BJ (cell line): Measurements from ENCODE around the gene FSTL5. TPM values are rescaled to one million over a fixed set of nuclear protein-coding genes. Genes with fewer than 3 reads are reported as not detected.

Experiments
- CTCF ChIA-PET: fragments of 350-600 bp; formaldehyde crosslinking; extraction: SDS; loops from one replicate; lab custom pipeline; 2021; ENCODE audit warnings: antibody characterized with exemption, inconsistent platforms; lab: Yijun Ruan, JAX
- POLR2A ChIA-PET: fragments of 300-600 bp; sonication (Branson Sonifier 250); formaldehyde crosslinking; extraction: SDS; loops from one replicate; lab custom pipeline; 2021; ENCODE audit warnings: antibody characterized with exemption; lab: Charles Lee
- DNase-seq: peaks from one replicate; pipeline ENCODE4 v3.0.0-alpha.2; 2011; ENCODE audit warnings: low read depth
- H3K27me3 ChIP-seq: 2 replicates; pipeline ENCODE4 v1.6.0; 2011; ENCODE audit warnings: low read length; ENCODE audit not compliant: control insufficient read depth, insufficient read depth
- H3K36me3 ChIP-seq: 2 replicates; pipeline ENCODE4 v1.5.1; 2011; ENCODE audit warnings: low read length; ENCODE audit not compliant: control insufficient read depth, insufficient read depth
- H3K4me3 ChIP-seq: 2 replicates; pipeline ENCODE4 v1.5.1; 2011; ENCODE audit warnings: low read depth, mild to moderate bottlenecking, control low read depth, low read length
- CTCF ChIP-seq: IDR thresholded peaks from 2 replicates; pipeline ENCODE4 v1.5.1; 2011; ENCODE audit warnings: low read depth, mild to moderate bottlenecking, control low read depth, inconsistent platforms, low read length, moderate library complexity; ENCODE audit not compliant: insufficient read depth
- polyA plus RNA-seq: library from polyadenylated mRNA; depleted of rRNA; stranded (reverse); fragments of >200 nt; gene quantifications from 2 replicates; pipeline ENCODE4 v1.2.3, GENCODE V29; 2011

Gene FSTL5
- polyA plus RNA-seq, 1 experiment, result not detected

- H3K36me3 ChIP-seq, result no peaks in the 10 kb centered on the region
- ChIA-PET POLR2A (no interaction called here), CTCF (interaction anchor here (0.6 to 1.4 kb wide), 2 partner anchors 11 to 26 kb away, joined by 3 read pairs; no protein-coding TSS in a partner anchor)
- DNase-seq, result peak; percentile 95
- no peak overlapping the region for H3K4me3 ChIP-seq
- no peak for TF ChIP-seq CTCF
- H3K27me3 ChIP-seq, result no peaks in the 10 kb centered on the region
Measured at GRCh38 chr4:161936625-161937550, 226.9 kb downstream of the FSTL5 start.

- POLR2A ChIA-PET, result no interaction called here
- no peak for TF ChIP-seq CTCF
- Histone ChIP-seq H3K4me3 (no peak overlapping the region), H3K36me3 (no peaks in the 10 kb centered on the region), H3K27me3 (no peaks in the 10 kb centered on the region)
- DNase-seq, result no peak
- CTCF ChIA-PET, result no interaction called here
Measured at GRCh38 chr4:161931089-161931488, 232.7 kb downstream of the FSTL5 start.

GRCh38 chr4:161929956-161930355 lies 233.8 kb downstream of the FSTL5 start:
- CTCF ChIA-PET, result no interaction called here
- no peaks in the 10 kb centered on the region for H3K36me3 ChIP-seq
- no peaks in the 10 kb centered on the region for H3K27me3 ChIP-seq
- no peak for TF ChIP-seq CTCF
- DNase-seq, result peak; percentile 24
- POLR2A ChIA-PET, result no interaction called here
- no peak overlapping the region for H3K4me3 ChIP-seq

- no peaks in the 10 kb centered on the region for H3K27me3 ChIP-seq
- no peak overlapping the region for H3K4me3 ChIP-seq
- CTCF ChIA-PET, result no interaction called here
- DNase-seq, result no peak
- no peak for TF ChIP-seq CTCF
- POLR2A ChIA-PET, result no interaction called here
- H3K36me3 ChIP-seq, result no peaks in the 10 kb centered on the region
Measured at GRCh38 chr4:161926033-161926828, 237.6 kb downstream of the FSTL5 start.
